GM15510 (cell line): ENCODE results near the gene BCAS1.

Source experiments
- POLR2A ChIP-seq: IDR thresholded peaks from 3 replicates; pipeline ENCODE4 v1.6.1; 2011; ENCODE audit warnings: borderline replicate concordance; ENCODE audit not compliant: insufficient read length; ENCODE audit errors: extremely low read depth

BCAS1 gene

GRCh38 chr20:54028276-54029011 is 42.0 kb downstream of the BCAS1 start:
- no peak for TF ChIP-seq POLR2A

- TF ChIP-seq POLR2A = no peak
These were observed 42.7 kb downstream of the BCAS1 start for GRCh38 chr20:54027704-54028103.

GRCh38 chr20:54026295-54027064 is 43.9 kb downstream of the BCAS1 start:
- TF ChIP-seq POLR2A = no peak

- no peak for TF ChIP-seq POLR2A
These were observed 45.1 kb downstream of the BCAS1 start for GRCh38 chr20:54025251-54025771.

GRCh38 chr20:54023406-54023805 is 47.0 kb downstream of the BCAS1 start:
- no peak for TF ChIP-seq POLR2A

GRCh38 chr20:54021446-54022235 is 48.8 kb downstream of the BCAS1 start:
- TF ChIP-seq POLR2A = no peak

GRCh38 chr20:54020868-54021267 is 49.5 kb downstream of the BCAS1 start:
- no peak for TF ChIP-seq POLR2A

- no peak for TF ChIP-seq POLR2A
These were observed 50.0 kb downstream of the BCAS1 start for GRCh38 chr20:54020348-54020747.

GRCh38 chr20:54019585-54019984 is 50.8 kb downstream of the BCAS1 start:
- TF ChIP-seq POLR2A = no peak

GRCh38 chr20:54019127-54019526 is 51.3 kb downstream of the BCAS1 start:
- no peak for TF ChIP-seq POLR2A

GRCh38 chr20:54017846-54018245 is 52.5 kb downstream of the BCAS1 start:
- no peak for TF ChIP-seq POLR2A

GRCh38 chr20:54015496-54015895 is 54.9 kb downstream of the BCAS1 start:
- no peak for TF ChIP-seq POLR2A

- no peak for TF ChIP-seq POLR2A
These were observed 56.0 kb downstream of the BCAS1 start for GRCh38 chr20:54014293-54014926.

GRCh38 chr20:54013471-54013870 is 56.9 kb downstream of the BCAS1 start:
- TF ChIP-seq POLR2A = no peak
